Subcutaneous adipose tissue (tissue), 4 donors: ENCODE data around the gene KDM1A. TPM values are rescaled to one million over a fixed set of nuclear protein-coding genes. Genes with fewer than 3 reads are reported as not detected.

Experiments used
- total RNA-seq, 4 donors: library from RNA; depleted of rRNA; stranded (reverse); fragments of >200 nt; gene quantifications; one replicate each; pipeline ENCODE4 v1.1.0, GENCODE V29; 2016
- TF ChIP-seq, protein P1 (sequence below): fragments of 450-650 bp; IDR thresholded peaks from one replicate; pipeline ENCODE4 v1.5.1; 2016; ENCODE audit warnings: low read depth, mild to moderate bottlenecking, control low read depth, antibody characterized with exemption, moderate library complexity

Gene KDM1A
- total RNA-seq, 4 donors from 2014 or later: 37.9 to 43.7 (median 38.5) TPM

DNA sequence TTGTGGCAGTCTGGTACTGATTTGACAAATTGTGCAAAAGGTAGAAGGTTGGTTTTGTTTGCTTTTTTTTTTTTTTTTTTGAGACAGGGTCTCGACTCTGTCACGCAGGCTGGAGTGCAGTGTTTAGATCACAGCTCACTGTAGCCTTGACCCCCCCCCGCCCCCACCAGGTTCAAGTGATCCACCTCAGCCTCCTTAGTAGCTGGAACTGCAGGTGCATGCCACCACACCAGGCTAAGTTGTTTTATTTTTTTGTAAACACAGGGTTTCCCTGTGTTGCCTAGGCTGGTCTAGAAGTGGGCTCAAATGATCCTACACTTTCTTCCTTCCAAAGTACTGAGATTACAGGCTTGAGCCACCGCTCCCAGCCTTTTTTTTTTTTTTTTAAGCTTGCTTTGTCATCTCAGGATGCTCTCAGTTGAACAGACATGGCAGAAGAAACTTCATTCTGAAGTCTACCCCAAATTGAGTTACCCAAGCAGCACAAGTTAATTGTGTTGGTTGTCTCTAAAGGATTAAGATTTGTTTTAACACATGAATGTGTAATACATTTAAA is 8.2 kb downstream of the KDM1A start:
- TF ChIP-seq, protein P1, sequence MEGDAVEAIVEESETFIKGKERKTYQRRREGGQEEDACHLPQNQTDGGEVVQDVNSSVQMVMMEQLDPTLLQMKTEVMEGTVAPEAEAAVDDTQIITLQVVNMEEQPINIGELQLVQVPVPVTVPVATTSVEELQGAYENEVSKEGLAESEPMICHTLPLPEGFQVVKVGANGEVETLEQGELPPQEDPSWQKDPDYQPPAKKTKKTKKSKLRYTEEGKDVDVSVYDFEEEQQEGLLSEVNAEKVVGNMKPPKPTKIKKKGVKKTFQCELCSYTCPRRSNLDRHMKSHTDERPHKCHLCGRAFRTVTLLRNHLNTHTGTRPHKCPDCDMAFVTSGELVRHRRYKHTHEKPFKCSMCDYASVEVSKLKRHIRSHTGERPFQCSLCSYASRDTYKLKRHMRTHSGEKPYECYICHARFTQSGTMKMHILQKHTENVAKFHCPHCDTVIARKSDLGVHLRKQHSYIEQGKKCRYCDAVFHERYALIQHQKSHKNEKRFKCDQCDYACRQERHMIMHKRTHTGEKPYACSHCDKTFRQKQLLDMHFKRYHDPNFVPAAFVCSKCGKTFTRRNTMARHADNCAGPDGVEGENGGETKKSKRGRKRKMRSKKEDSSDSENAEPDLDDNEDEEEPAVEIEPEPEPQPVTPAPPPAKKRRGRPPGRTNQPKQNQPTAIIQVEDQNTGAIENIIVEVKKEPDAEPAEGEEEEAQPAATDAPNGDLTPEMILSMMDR: no peak

DNA sequence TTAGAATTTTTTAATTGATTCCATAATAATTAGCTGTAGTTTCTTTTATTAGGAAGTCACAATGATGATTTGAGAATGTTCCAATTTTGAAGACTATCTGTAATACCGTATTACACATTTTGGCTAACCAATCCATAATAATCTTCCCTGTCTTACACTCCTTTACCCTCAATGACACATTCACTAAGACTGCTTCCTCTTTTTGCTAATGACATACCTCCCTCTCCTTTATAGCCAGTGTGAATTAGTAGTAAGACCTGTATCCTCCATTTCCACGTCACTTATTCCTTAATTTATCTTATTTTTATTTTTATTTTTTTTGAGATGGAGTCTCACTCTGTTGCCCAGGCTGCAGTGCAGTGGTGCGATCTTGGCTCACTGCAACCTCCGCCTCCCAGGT is 10.1 kb downstream of the KDM1A start:
- TF ChIP-seq, protein P1: no peak

GRCh38 chr1:23035823-23036452 is 16.7 kb downstream of the KDM1A start:
- TF ChIP-seq, protein P1: no peak

DNA sequence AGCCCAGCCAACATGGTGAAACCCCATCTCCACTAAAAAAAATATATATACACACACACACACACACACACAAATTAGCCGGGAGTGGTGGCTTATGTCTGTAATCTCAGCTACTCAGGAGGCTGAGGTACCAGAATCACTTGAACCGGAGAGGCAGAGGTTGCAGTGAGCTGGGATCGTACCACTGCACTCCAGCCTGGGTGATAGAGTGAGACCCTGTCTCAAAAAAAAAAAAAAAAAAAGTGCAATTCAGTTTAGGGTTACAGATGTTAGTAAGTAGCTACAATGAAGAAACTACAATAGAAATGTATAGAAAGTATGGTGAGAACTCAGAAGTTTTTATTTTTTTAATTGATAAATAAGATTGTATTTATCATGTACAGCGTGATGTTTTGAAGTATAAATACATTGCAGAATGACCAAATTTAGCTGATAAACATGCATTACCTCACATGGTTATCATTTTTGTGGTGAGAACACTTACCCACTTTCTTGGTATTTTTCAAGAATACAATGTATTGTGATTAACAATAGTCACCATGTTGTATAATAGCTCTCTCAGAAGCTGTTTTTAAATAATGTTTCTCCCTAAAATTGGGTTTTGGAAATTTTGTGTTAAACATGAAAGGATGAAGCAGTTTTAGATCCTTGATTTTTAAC is 17.9 kb downstream of the KDM1A start:
- TF ChIP-seq, protein P1: no peak

DNA sequence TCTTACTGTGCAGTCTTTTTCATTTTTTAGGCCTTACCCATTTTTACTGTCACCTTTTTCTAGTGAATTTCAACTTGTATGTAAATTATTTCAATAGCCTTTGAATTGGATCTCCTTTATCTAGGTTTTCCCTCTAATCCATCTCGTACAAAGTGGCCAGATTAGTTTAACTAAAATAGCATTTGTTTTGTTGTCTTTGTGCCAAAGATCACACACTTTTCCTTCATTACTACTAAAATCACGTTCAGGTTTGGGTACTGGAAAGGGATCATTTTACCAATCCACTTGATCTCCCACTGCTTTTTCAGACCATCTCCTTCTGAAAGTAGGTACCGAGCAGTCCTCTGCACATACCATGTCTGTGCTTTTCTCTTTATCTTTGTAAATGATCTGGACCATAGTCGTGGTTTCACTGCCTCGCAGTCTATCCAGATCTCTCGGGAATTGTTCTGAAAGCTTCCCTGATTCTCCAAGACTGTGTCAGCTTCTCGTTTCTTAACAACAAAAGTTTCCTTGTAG is 20.1 kb downstream of the KDM1A start:
- TF ChIP-seq, protein P1: no peak

GRCh38 chr1:23040509-23040908 is 21.2 kb downstream of the KDM1A start:
- TF ChIP-seq, protein P1: no peak

DNA sequence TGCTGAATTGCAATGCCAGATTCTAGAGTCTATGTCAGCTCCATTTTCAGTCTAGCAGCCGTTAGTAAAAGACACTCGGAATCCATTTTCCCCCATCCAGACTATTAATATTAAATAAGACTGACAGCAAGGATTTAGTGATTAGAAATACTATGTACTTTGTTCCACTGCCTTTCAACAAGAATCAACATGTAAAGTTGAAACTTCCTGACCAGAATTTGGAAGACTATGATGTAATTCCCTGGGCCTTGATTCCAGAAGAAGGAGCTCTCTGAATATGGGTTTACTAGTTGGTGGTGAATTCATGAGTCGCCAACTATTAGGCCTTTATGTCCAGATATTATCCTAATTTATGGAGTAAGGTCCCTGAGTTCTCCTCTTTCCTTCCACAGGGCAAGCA is 24.8 kb downstream of the KDM1A start:
- TF ChIP-seq, protein P1: no peak
